Keratinocyte (primary cell): ENCODE measurements around the gene GALNT2.

Experiments
- CTCF ChIP-seq, 3 experiments: IDR thresholded peaks in 1 of 3; conservative IDR thresholded peaks in 1 of 3; optimal IDR thresholded peaks in 1 of 3; 2 replicates in 2 of 3; 3 replicates in 1 of 3; pipeline versions ENCODE3 to v1.5.1; 2011; ENCODE audit warnings: low read length in 3 of 3, mild to moderate bottlenecking in 3 of 3, moderate library complexity in 2 of 3, control low read depth in 1 of 3, inconsistent platforms in 1 of 3; ENCODE audit not compliant: insufficient read depth in 2 of 3; ENCODE audit errors: extremely low read depth in 1 of 3
- EZH2 ChIP-seq: IDR thresholded peaks from one replicate; pipeline ENCODE4 v1.6.1; 2012; ENCODE audit warnings: inconsistent platforms, mild to moderate bottlenecking, low read length, moderate library complexity

- TF ChIP-seq CTCF (optimal IDR thresholded peaks at IDR 0.05 in 1 of 3, IDR thresholded peaks at IDR 0.05 in 1 of 3, conservative IDR thresholded peaks at IDR 0.05 in 1 of 3; ENCODE audit: extremely low read depth in 1 of 3, insufficient read depth in 2 of 3, low read length in 3 of 3) (no peak), EZH2 (no peak)
These were observed 260.9 kb downstream of the GALNT2 start for GRCh38 chr1:230327892-230328284.
